Fibroblast of mammary gland (primary cell): ENCODE measurements around the gene CPN2.

Source experiments
- DNase-seq: peaks from one replicate; pipeline ENCODE4 v3.0.0-alpha.2; 2010; ENCODE audit warnings: low read depth
- H3K4me3 ChIP-seq: 2 replicates; pipeline ENCODE4 v1.5.1; 2011; ENCODE audit warnings: low read depth, mild to moderate bottlenecking, low read length, moderate library complexity; ENCODE audit not compliant: control insufficient read depth
- CTCF ChIP-seq: conservative IDR thresholded peaks from 2 replicates; pipeline ENCODE4 v1.5.1; 2011; ENCODE audit warnings: low read depth, low read length, inconsistent platforms; ENCODE audit not compliant: control insufficient read depth, insufficient read depth

The CPN2 gene

GRCh38 chr3:194293546-194294198 lies 57.5 kb downstream of the CPN2 start:
- H3K4me3 ChIP-seq, result no peak overlapping the region
- TF ChIP-seq CTCF, result no peak
- no peak for DNase-seq

- DNase-seq, result no peak
- TF ChIP-seq CTCF, result no peak
Measured at GRCh38 chr3:194292331-194292730, 58.8 kb downstream of the CPN2 start.

More at GRCh38 chr3:194292331-194292730, 58.8 kb downstream of the CPN2 start:
- no peak overlapping the region for H3K4me3 ChIP-seq
